GM18858 (cell line): ENCODE measurements around the gene BRD3OS.

Experiments
- ATAC-seq: cut with Tn5 transposase; IDR thresholded peaks from one replicate; pipeline ENCODE4 v1.9.1; 2021; ENCODE audit not compliant: unreplicated experiment

BRD3OS gene

GRCh38 chr9:134032456-134033222 is 7.4 kb downstream of the BRD3OS start:
- ATAC-seq = no peak

DNA sequence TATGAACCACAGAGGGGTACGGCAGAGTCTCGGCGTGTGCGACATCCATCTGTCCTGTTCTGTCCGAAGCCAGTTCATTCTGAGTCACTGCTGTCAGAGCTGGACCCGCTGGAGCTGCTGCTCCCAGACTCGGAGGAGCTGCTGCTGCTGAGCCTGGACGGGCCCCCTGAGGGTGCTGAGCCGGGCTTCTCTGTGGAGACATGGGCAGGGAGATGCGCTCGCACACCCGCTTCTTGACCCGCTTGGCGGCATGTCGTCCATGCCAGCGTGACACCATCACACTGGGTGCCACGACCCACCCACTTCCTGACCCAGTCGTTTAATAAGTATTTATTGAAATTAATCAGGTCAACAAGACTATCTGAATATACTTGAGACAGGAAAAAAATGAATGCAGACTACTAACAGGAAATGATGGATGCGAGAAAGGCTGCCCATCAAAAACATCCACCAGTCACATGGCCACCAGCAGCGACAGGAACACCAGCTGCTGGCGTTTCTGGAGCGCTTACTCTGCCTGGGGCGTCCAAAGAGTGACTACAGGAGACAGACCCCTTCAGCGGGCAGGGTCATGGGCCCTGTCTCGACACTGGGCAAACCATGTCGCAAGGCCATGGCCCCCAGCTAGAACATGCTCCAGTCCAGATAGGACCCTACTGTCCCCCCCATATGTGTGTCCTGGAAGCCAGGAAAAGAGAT is 8.4 kb downstream of the BRD3OS start:
- ATAC-seq = no peak

DNA sequence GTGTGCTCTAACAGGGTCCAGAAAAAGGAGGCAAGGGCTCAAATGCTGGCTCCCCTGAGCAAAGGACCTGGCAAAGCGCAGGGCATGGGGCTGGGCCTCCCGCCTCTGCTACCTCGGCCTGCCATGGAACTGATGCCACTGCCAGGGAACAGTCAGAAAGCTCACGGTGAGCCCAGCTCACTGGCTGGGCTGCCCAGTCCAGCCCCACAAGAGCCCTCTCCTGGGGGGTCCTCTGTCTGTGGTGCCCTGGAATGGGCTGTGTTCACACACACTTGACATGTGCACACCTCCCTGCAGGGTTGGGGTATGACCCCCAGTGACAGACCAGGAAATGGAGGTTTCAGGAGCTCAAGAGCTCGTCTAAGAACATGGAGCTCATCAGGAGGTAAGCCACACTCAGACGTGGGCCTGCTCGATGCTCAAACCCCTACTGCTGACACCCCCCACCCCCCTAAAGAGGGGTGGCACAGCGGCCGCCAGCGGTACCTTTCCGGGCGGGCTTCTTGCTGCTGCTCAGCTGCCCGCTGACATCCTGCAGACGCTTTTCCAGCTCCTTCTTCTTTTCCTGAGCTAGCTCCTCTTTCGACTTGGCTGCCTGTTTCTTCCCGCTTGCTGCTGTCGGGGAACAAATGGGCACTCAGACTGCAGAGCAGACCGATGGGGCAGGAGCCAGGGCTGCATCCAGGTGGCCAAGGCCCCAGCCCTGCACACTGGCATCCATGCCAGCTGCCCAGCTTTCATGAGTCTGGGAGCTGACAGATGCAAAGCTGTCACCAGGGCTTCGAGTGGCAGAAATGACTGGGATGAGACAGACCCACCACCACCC is 9.1 kb downstream of the BRD3OS start:
- ATAC-seq = no peak

DNA sequence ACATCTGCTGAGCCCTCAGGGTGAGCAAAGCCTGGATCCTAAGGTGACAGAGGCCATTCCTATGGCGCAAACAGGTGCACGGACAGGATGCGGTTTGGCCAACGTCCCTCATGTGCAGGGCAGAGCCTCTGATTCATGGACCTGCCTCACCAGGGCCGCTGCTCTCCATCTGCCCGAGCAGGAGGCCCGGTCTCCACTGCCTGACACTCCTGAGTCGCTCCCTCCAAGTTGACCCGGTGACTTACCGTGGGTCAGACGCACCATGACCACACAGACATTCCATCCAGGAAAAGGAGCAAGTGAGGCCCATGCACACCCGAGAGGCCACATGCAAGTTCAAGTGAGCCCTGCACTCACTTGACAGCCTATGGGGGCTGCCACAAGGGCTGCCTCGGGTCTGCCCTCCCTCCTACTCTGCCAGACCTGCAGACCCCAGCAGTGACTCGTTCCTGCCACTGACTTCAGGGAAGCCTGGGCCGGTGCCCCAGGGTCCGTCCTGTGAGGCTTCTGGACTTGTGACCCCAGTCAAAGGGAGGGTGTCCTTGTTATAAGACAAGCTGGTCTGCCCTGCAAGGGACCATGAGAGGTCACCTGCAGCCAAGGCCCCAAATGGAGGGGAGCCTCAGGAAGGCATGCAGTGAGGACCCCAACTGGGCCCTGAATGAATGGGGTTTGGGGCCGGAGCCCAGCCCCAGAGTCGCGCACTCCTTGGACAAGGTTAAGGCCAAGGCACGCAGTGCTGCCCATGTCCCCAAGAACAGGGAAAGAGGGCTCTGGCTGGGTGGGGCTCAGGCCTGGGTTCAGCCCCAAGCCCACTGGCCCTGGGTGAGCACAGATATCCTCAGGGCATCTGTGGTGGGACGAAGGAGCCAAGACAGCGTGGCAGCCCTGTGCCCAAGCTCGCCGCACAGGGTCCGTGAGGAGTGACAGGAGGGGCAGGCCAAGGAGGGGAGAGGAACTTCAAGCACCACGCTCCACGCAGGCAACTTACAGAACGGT is 10.1 kb downstream of the BRD3OS start:
- ATAC-seq = no peak

DNA sequence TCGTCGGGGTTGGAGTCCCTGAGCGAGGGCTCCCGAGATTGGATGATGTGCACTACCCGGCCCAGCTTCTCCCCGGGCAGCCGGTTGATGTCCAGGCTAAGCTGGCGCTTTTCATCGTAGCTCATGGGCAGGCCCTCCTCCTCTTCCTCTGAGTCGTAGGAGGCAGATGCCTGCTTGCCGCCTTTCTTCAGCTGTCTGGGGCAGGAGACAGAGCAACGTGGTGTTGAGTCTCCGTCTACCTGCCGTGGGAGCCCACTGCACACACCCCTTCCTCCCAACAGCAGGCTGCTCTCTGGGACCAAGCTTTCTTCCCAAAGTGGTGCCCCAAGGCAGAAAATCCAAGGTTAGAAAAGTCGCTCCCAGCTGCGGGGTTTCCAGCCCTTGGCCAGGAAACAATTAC is 10.8 kb downstream of the BRD3OS start:
- ATAC-seq = no peak

GRCh38 chr9:134037641-134038040 is 12.4 kb downstream of the BRD3OS start:
- no peak for ATAC-seq

DNA sequence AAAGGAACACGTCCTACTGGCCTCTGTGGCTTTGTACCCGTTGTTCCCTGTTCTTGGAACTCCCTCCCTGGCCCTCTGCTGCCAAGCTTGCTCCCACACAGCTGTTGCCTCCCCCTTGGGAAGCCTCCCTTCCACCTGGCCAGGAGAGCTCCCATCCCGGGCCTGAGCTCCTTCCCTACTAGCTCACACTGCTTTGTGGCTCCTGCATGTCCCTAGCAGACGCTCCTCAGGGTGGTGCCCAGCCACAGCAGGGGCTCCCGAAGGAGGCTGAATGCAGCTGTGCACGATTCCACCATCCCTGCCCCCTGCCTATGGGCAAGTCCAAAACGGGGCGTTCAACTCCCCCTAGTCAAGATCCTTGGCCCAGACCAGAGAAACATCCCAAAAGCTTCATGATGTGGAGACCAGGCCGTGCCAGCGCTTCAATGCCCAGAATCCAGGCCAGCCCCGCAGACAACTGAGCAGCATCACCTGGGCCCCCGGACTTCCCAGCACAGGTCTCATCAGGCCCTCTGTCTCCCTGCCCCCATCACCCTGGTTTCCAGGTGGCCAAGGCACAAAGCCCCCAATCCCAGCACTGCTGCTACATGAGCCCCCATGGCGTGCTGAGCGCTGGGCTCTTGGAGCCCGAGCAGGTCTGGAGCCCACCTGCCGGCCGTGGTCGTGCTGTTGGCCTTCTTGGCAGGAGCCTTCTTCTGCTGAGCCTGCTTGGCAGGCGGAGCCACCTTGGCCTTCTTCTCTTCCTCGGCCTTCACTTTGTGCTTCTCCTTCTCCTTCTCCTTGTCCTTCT is 14.3 kb downstream of the BRD3OS start:
- ATAC-seq = no peak

- ATAC-seq = no peak
Measured at GRCh38 chr9:134040176-134040565, 14.9 kb downstream of the BRD3OS start.

GRCh38 chr9:134040781-134041648 is 15.7 kb downstream of the BRD3OS start:
- no peak for ATAC-seq

- ATAC-seq = no peak
Measured at GRCh38 chr9:134041649-134041962, 16.3 kb downstream of the BRD3OS start.

DNA sequence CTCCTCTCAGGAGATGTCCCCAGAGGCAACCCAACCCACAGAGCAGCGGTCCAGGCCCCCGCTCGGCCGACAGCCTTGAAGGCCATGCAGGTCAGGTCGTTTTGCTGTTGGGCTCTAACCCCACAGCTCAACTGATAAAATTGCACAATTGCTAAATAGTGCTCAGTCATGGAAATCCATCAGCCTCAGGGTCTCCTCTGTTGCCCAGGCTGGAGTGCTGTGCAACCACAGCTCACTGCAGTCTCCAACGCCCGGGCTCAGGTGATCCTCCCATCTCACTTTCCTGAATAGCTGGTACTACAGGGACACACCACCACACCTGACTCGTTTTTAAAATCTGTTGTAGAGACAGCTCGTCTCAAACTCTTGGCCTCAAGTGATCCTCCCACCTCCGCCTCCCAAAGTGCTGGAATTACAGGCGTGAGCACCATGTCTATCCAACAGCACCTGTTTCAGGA is 18.3 kb downstream of the BRD3OS start:
- no peak for ATAC-seq

DNA sequence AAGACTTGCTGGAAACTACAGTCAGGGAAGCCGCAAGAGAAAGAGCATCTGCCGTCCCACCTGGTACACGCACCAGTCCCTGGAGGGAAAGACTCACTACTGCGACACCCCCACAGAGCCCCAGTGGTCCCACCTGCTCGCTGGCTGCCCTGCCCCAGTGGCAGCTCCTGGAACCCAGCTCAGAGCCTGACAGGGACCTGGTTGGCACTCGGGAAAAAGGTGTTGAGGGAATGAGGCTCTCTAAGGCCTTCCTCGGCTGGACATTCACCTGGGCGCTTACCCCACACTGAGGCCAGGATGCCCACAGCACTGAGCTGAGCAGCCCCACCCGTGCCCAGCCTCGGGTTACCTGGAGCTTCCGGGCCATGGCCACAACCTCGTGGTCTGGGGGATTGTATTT is 19.7 kb downstream of the BRD3OS start:
- no peak for ATAC-seq

DNA sequence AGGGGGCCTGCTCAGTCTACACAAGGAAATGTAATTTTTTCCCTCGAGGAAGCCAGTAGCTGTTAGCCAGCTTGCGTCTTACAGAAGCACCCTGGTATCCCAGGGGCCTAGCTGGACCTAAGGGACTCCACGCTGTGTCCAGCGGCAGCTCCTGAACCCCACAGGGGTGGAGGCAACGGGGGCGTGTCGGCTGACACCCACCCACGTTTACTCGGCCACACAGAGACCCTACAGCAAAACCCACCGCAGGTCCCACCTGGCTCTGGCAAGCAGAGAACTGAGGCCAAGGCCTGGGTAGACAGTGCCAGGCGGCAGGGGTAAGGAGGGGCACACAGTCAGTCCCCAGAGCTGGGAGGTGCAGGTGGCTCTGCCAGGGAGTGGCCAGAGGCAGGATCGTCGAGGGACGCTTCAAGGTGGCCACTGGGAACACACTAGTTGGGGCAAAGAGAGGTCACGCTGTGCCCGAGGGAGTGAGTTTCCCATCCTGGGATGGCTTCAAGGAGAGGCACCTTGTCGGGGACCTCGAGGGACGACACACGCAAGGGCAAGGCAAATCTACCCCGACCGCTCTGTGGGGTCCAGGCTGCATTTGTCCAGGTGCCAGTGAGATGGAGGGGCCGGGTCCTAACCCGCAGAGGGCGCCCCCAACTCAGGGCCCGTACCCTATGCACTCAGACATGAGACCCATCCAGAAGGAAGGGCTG is 20.7 kb downstream of the BRD3OS start:
- ATAC-seq = no peak

DNA sequence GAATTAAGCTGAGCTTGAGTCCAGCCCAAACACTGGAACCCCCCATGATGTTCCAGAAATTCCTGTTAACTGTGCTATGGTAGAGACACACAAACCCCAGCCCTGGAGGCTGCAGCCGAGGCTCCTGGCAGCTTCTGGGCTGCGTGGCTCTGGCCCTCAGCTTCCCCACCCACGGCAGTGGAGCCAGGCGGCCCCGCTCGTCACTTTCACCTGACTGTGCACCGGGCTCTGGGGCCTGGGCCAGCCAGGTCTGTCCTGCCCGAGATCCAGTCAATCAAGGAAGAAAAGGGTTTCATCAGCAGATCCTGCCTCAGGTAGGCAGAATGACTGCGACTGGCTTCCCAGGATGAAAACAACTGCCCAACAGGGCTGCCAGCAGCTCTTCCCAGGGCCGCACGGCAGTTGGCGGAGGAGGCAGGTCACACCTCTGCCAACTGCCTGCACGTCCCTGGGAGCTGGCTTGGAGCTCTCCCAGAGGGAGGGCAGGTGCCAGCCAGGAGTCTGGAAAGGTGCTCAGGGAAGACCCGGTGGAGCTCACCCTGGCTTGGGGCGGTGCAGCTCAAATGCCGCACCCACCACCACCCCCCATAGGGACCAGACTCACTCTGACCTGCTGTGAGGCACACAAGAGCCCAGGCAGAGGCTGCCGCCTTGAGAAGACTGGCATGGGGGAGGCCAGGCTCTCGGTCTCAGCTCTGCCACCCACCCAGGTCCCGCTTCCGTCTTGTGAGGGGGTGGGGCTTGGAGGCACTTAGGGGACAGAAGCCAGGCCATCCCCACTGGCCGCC is 21.8 kb downstream of the BRD3OS start:
- no peak for ATAC-seq

- no peak for ATAC-seq
Measured at GRCh38 chr9:134047868-134048581, 22.7 kb downstream of the BRD3OS start.

DNA sequence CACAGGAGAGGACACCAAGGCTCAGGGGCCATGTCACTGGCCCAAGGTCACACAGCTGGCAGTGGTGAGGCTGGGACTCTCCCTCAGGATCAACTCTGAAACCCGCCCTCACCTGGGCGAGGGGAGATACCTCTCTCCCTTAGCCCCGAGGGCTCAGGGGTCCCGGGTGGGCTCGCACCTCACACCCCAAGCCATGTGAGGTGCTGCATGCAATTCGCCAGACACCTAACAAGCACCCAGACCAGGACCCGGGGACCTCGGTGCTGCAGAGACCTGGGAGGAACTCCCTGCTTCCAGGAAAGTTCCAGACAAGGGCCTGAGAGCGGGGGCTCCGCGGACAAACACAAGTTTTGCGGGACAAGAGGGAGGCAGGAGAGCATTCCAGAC is 23.3 kb downstream of the BRD3OS start:
- no peak for ATAC-seq

GRCh38 chr9:134049236-134049635 is 24.0 kb downstream of the BRD3OS start:
- ATAC-seq = no peak
